ENCODE data around the gene PDLIM5. TPM values are rescaled to one million over a fixed set of nuclear protein-coding genes. Genes with fewer than 3 reads are reported as not detected.

The PDLIM5 gene
- total RNA-seq, 1 experiment from 2014 or later = 58.0 TPM

DNA sequence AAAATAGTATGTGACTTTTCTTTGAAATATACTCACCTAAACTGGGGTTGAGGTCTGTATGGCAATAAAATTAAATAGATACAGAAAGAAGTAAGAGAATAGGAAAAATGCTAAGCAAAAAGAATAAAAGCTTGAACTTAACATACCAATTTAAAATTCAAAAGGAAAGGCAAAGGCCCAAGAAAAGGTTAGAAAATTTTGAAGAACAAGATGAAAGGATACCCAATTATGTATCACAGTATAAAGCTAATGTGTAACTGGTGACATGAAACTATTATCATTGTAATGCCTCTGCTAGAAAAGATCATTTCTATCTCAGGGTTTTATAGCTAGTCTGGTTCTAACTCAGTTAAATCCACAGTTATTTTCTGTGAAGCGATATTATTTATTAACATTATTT lies 99.1 kb downstream of the PDLIM5 start:
- TF ChIP-seq, protein P1, sequence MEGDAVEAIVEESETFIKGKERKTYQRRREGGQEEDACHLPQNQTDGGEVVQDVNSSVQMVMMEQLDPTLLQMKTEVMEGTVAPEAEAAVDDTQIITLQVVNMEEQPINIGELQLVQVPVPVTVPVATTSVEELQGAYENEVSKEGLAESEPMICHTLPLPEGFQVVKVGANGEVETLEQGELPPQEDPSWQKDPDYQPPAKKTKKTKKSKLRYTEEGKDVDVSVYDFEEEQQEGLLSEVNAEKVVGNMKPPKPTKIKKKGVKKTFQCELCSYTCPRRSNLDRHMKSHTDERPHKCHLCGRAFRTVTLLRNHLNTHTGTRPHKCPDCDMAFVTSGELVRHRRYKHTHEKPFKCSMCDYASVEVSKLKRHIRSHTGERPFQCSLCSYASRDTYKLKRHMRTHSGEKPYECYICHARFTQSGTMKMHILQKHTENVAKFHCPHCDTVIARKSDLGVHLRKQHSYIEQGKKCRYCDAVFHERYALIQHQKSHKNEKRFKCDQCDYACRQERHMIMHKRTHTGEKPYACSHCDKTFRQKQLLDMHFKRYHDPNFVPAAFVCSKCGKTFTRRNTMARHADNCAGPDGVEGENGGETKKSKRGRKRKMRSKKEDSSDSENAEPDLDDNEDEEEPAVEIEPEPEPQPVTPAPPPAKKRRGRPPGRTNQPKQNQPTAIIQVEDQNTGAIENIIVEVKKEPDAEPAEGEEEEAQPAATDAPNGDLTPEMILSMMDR (conservative IDR thresholded peaks at IDR 0.05) = no peak
- Mint-ChIP-seq H3K36me3 (ENCODE audit: insufficient read depth in 1 of 3, low read depth in 3 of 3) (peaks cover 0 to 6% (median 0%) of the 10 kb centered on the region in 3 experiments; a peak in 2 of 7 replicates), H3K4me1 (peaks cover 15 to 21% of the 10 kb centered on the region in 2 experiments), H3K9me3 (0 out of 5 replicates have a peak, but pooled peaks cover 0 to 3% of the 10 kb centered on the region in 2 experiments), H3K4me3 (no peak overlapping the region), H3K27me3 (ENCODE audit: low read depth) (no peaks in the 10 kb centered on the region), H3K27ac (no peak overlapping the region)
- no peak overlapping the region for H3K27ac ChIP-seq (ENCODE audit: insufficient read length, low read depth, low read length)
- no peak overlapping the region for H3K4me2 ChIP-seq (ENCODE audit: insufficient read depth, insufficient read length, low read length)
- WGBS (ENCODE audit: extremely low coverage, insufficient read length, low lambda C conversion rate) = no CpG with 5 or more reads among the region's 1 CpG
- no peak overlapping the region for H3K9ac ChIP-seq (ENCODE audit: extremely low read depth, insufficient read length, low read length)
- H3K14ac ChIP-seq (ENCODE audit: insufficient read depth, low read length) = no peak overlapping the region
- no peak for DNase-seq
- no peaks in the 10 kb centered on the region for H4K20me1 ChIP-seq (ENCODE audit: control insufficient read depth, insufficient read depth, insufficient read length)
- H2AFZ ChIP-seq (ENCODE audit: low read length) = no peak overlapping the region
- H2BK5ac ChIP-seq (ENCODE audit: insufficient read length, low read length) = no peak overlapping the region
- H3T11ph ChIP-seq (ENCODE audit: low read length) = no peak overlapping the region
- H3K79me2 ChIP-seq (ENCODE audit: insufficient read depth, low read length) = no peaks in the 10 kb centered on the region
- H3K23me2 ChIP-seq (ENCODE audit: insufficient read length, low read depth, low read length, poor library complexity, severe bottlenecking) = no peaks in the 10 kb centered on the region
- no peaks in the 10 kb centered on the region for H3K79me1 ChIP-seq (ENCODE audit: insufficient read depth, low read depth, low read length, poor library complexity, severe bottlenecking)
- H2BK120ac ChIP-seq (ENCODE audit: low read depth, low read length, poor library complexity, severe bottlenecking) = no peak overlapping the region
- no peak overlapping the region for H3K4ac ChIP-seq (ENCODE audit: low read depth, low read length)
- H3K23ac ChIP-seq (ENCODE audit: insufficient read length, low read depth, low read length) = no peak overlapping the region
- no peaks in the 10 kb centered on the region for H3K9me3 ChIP-seq (ENCODE audit: control insufficient read depth, low read depth, low read length)
- no peaks in the 10 kb centered on the region; the same call in 1 of the 2 replicates for H3K4me1 ChIP-seq (ENCODE audit: insufficient read depth, low read length)
- H2BK15ac ChIP-seq (ENCODE audit: low read depth, low read length) = no peak overlapping the region
- no peak overlapping the region for H2AK5ac ChIP-seq (ENCODE audit: insufficient read length, low read length)
- no peak overlapping the region for H2BK12ac ChIP-seq (ENCODE audit: insufficient read length, low read depth, low read length)
- H3K56ac ChIP-seq (ENCODE audit: insufficient read length, low read depth, low read length) = no peak overlapping the region
- H4K91ac ChIP-seq (ENCODE audit: insufficient read length, low read depth, low read length) = no peak overlapping the region
- H4K8ac ChIP-seq (replicated peaks; ENCODE audit: insufficient read length, low read depth, low read length) = no peak overlapping the region
- no peak overlapping the region for H4K5ac ChIP-seq (ENCODE audit: insufficient read length, low read depth, low read length)
- H3K18ac ChIP-seq (ENCODE audit: insufficient read length, low read depth, low read length) = no peak overlapping the region
- no peak overlapping the region for H2BK20ac ChIP-seq (ENCODE audit: low read depth, low read length, poor library complexity, severe bottlenecking)
- H3K27me3 ChIP-seq (ENCODE audit: insufficient read depth, low read length) = no peaks in the 10 kb centered on the region

Measured in H9 (cell line).